K562 (cell line): ENCODE results near the gene SOS1. TPM values are rescaled to one million over a fixed set of nuclear protein-coding genes. Genes with fewer than 3 reads are reported as not detected.

Experiments used
- NFIC ChIP-seq: fragments of 450-650 bp; IDR thresholded peaks from 2 replicates; pipeline ENCODE4 v1.6.1; 2017; ENCODE audit warnings: mild to moderate bottlenecking, inconsistent platforms
- polyA plus RNA-seq, 8 experiments: library from polyadenylated mRNA; depleted of rRNA in 4 of 8; stranded (reverse) in 5 of 8; unstranded in 3 of 8; fragments of >200 nt; fragmentation: Nextera tagmentation in 2 of 8; fragmentation: Illumina TruSeq in 1 of 8; extraction: Ambion mirVana in 2 of 8; extraction: Trizol in 1 of 8; gene quantifications; 2 replicates each; pipeline versions ENCODE4 v1.2.1 to v1.2.3, GENCODE V29; 2011 to 2014; ENCODE audit warnings: inconsistent platforms in 1 of 8, missing spikeins in 1 of 8
- total RNA-seq, 7 experiments: library from RNA; depleted of rRNA in 6 of 7; stranded (reverse); fragments of >200 nt in 6 of 7; fragmentation: Illumina TruSeq in 2 of 7; extraction: Trizol in 2 of 7; gene quantifications; 2 replicates each; pipeline versions ENCODE4 v1.2.1 to v1.2.3, GENCODE V29; 2011 to 2021; ENCODE audit warnings: low replicate concordance in 1 of 7
- TF ChIP-seq, protein P1 (sequence below): fragments of 450-650 bp; IDR thresholded peaks from 2 replicates; pipeline ENCODE4 v1.6.1; 2016; ENCODE audit warnings: mild to moderate bottlenecking, moderate library complexity

SOS1 gene
- total and polyA plus RNA-seq, 9 of the 15 experiments (the other 6 are each of a cell fraction or from before 2014, with no cell fraction given): 2.5 to 27.1 (median 16.3) TPM

DNA sequence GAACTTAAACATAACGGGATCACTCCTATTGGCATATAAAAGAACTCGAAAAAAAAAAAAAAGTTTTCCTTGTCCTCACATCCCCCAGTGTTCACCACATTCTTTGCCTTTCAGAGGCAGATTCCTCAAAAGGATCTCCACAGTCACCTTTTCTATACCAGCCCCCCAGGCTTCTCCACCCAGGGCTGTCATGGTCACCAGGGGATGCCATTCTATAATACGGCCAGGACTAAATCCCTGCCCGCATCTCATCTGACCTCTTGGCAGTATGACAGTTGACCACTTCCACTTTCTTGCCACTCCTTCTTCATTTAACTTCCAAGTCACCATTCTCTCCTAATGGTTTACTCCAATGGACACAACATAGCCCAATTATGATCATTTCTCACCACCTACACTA, 29.3 kb downstream of the SOS1 start (continued):
- TF ChIP-seq, protein P1, sequence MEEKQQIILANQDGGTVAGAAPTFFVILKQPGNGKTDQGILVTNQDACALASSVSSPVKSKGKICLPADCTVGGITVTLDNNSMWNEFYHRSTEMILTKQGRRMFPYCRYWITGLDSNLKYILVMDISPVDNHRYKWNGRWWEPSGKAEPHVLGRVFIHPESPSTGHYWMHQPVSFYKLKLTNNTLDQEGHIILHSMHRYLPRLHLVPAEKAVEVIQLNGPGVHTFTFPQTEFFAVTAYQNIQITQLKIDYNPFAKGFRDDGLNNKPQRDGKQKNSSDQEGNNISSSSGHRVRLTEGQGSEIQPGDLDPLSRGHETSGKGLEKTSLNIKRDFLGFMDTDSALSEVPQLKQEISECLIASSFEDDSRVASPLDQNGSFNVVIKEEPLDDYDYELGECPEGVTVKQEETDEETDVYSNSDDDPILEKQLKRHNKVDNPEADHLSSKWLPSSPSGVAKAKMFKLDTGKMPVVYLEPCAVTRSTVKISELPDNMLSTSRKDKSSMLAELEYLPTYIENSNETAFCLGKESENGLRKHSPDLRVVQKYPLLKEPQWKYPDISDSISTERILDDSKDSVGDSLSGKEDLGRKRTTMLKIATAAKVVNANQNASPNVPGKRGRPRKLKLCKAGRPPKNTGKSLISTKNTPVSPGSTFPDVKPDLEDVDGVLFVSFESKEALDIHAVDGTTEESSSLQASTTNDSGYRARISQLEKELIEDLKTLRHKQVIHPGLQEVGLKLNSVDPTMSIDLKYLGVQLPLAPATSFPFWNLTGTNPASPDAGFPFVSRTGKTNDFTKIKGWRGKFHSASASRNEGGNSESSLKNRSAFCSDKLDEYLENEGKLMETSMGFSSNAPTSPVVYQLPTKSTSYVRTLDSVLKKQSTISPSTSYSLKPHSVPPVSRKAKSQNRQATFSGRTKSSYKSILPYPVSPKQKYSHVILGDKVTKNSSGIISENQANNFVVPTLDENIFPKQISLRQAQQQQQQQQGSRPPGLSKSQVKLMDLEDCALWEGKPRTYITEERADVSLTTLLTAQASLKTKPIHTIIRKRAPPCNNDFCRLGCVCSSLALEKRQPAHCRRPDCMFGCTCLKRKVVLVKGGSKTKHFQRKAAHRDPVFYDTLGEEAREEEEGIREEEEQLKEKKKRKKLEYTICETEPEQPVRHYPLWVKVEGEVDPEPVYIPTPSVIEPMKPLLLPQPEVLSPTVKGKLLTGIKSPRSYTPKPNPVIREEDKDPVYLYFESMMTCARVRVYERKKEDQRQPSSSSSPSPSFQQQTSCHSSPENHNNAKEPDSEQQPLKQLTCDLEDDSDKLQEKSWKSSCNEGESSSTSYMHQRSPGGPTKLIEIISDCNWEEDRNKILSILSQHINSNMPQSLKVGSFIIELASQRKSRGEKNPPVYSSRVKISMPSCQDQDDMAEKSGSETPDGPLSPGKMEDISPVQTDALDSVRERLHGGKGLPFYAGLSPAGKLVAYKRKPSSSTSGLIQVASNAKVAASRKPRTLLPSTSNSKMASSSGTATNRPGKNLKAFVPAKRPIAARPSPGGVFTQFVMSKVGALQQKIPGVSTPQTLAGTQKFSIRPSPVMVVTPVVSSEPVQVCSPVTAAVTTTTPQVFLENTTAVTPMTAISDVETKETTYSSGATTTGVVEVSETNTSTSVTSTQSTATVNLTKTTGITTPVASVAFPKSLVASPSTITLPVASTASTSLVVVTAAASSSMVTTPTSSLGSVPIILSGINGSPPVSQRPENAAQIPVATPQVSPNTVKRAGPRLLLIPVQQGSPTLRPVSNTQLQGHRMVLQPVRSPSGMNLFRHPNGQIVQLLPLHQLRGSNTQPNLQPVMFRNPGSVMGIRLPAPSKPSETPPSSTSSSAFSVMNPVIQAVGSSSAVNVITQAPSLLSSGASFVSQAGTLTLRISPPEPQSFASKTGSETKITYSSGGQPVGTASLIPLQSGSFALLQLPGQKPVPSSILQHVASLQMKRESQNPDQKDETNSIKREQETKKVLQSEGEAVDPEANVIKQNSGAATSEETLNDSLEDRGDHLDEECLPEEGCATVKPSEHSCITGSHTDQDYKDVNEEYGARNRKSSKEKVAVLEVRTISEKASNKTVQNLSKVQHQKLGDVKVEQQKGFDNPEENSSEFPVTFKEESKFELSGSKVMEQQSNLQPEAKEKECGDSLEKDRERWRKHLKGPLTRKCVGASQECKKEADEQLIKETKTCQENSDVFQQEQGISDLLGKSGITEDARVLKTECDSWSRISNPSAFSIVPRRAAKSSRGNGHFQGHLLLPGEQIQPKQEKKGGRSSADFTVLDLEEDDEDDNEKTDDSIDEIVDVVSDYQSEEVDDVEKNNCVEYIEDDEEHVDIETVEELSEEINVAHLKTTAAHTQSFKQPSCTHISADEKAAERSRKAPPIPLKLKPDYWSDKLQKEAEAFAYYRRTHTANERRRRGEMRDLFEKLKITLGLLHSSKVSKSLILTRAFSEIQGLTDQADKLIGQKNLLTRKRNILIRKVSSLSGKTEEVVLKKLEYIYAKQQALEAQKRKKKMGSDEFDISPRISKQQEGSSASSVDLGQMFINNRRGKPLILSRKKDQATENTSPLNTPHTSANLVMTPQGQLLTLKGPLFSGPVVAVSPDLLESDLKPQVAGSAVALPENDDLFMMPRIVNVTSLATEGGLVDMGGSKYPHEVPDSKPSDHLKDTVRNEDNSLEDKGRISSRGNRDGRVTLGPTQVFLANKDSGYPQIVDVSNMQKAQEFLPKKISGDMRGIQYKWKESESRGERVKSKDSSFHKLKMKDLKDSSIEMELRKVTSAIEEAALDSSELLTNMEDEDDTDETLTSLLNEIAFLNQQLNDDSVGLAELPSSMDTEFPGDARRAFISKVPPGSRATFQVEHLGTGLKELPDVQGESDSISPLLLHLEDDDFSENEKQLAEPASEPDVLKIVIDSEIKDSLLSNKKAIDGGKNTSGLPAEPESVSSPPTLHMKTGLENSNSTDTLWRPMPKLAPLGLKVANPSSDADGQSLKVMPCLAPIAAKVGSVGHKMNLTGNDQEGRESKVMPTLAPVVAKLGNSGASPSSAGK: no peak
- TF ChIP-seq NFIC: no peak
